ENCODE results near the gene MCTP2. TPM values are rescaled to one million over a fixed set of nuclear protein-coding genes. Genes with fewer than 3 reads are reported as not detected.

The MCTP2 gene
- polyA plus RNA-seq, 3 donors, result 2.6 to 4.7 (median 3.8) TPM

DNA sequence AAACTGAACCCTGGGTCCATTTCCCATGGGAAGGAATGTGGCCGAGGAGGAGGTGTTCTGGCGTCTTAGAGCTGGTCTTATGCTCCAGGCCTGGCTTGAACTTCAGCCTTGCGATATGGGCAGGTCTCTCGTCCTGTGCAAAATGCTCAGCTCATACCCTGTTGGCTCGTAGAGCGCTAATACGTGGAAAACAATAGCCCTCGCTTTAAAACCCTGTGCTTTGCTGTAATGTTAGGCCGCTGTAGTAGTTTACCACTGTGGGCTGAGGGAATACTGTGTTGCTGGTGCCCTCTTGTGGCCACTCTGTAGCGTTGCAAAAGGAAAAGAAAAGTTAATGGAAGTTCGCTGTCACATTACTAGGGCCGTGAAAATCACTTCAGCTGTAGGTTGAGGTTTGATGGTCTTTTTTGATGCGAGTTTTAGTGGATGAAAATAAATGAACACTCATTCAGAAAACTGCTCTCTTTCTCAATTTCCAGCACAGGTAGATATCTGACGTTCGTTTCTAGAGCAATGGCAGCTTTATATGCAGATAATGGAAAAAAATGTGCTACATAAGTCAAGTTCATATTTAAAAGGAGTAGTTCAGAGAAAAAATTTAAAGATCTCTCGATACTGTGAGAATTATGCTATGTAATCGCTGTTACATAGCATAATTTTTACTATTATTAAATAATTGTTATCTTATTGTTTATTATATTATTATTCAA lies 92.9 kb downstream of the MCTP2 start:
- 24 to 28% (median 25%) methylated on average over 17 of the region's 17 CpGs for WGBS, 3 donors
- no peak overlapping the region for H3K27ac ChIP-seq (ENCODE audit: low read depth, low read length)

DNA sequence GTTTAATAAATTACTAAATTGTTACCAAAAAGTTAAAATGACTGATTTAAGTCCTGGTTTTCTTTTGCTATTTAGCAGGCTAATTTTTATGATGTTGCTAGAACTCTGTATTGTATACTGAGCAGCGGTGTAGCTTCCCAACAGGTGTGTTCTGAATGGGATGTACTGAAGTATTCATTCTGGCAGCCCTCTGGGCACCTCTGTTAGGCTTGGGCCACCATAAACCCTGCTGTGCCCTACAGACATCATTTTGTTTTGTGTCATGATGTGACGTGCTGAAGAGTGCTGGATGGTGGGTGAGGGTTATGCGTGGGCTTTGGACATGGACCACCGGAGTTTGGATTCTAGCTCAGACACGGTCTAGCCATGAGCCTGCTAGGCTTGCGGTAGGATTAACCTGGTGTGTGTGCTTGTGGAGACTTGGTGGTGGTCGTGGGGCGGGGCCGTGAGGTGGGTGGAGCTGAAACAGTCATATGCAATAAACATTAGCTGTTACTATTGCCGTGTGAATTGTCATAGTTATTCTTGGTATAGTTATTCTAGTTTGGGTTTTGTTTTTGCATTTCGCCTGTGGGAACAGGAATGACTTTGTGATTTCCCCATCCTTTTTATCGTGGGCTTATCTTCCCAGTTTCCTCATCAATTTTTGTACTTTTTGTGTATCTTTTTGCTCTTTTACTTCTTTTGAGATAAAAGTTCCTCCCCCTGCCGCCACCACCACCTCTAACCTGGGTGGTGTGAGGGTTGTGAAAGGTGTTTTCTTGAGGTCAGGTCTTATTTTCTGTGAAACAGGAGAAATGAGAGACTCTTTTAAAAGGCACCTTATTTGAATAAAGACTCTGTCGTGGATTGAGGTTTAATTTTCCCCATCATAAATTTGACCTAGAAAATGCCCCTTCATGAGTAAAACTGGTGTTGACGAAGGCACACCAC lies 93.7 kb downstream of the MCTP2 start:
- WGBS, 3 donors, result 74 to 89% (median 79%) methylated on average over 15 of the region's 15 CpGs
- no peak overlapping the region for H3K27ac ChIP-seq (ENCODE audit: low read depth, low read length)

DNA sequence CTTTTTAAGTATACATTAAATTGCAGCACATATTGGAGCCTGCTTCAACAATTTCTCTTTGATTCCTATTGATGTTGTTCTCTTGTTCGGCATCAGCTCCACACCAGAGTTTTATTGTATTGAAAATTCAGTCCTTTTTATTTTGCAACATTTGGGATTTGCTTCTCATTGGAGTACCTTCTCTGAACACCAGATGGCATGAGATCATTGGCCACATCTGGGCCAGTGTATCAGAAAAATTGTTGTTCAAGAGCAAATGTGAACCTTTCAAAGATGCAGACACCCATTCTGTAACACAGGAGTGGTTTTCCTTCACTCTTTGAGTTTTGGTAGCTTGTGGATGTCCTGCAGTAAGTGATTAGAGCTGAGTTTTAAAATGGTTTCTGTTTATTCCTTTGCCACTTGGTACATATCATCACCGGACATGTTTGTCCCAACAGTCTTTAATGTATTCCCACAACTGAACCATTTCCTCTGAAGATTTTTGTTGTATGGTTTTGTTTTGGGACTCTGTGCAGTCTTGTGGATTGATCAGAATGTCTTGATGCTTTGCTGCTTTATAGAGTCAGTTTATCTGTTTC lies 96.1 kb downstream of the MCTP2 start:
- WGBS, 3 donors, result 70 to 83% (median 82%) methylated on average over 2 of the region's 2 CpGs
- H3K27ac ChIP-seq (ENCODE audit: low read depth, low read length), result no peak overlapping the region

DNA sequence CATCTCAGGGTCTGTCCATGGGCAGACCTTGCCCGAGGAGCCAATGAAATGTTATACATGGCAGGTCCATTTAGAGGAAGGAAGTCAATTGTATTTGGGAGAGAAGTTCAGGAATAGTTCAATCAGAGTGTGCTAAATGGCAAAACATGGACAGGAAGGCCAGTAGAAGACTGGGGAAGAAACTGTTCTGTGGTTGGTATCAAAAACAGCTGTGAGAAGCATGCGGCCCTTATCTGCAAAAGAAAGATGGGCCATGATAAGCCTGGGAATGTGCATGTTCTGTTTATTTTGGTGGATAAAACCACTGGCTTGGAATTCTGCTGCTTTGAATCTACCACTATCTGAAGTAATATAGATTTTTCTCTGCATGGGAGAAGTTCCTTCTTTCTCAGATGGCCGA lies 100.4 kb downstream of the MCTP2 start:
- no peak overlapping the region for H3K27ac ChIP-seq (ENCODE audit: low read depth, low read length)
- WGBS, 3 donors, result 61 to 72% (median 69%) methylated on average over 3 of the region's 3 CpGs

DNA sequence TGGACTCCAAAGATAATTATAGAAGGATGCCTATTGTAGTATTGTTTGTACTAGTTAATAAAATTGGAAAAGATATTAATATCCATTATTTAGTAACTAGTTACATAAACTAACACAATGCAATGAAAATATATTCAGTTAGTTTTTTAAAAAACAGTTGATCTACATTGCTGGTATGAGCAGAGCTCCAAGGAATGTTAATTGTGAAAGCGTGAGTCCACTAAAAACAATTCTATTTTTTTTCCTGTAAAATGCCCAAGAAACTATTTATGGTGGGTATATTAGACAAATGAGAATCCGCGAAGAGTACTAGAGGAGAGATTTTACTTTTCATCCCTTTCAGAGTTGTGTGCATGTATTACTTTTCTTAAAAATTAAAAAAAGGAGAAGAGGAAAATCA lies 104.3 kb downstream of the MCTP2 start:
- no peak overlapping the region for H3K27ac ChIP-seq (ENCODE audit: low read depth, low read length)
- 89 to 91% (median 89%) methylated on average over 3 of the region's 3 CpGs for WGBS, 3 donors

DNA sequence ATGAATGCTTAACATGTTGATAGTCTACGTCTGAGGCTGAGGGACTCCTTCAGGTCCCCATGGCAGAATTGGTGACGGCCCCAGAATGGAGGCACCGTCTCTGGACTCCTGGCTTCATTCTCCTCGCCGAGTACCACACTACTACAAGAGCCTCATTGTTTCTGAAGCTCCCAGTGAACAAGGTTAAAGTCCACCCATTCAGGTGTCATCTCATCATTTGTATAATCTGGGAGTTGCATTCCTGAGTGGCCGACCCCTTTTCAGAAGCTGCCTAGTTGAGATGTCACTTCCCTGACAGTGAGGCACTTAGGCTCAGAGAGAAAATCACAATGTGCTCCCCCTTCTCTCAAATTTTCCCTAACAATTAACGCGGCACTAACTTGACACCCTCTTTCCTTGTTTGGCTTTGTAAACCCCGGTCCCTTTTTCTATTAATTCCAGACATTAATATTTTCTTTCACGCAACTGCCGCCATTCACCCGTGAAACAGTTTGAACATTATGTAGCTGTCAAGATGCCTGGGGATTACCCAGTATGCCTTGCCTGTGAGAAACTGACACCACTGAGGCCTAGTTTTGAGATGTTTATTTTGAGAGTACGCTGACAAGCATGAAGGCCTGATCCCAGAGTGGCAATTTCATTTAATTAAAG lies 105.6 kb downstream of the MCTP2 start:
- H3K27ac ChIP-seq (ENCODE audit: low read depth, low read length), result no peak overlapping the region
- 87 to 97% (median 94%) methylated on average over 13 of the region's 13 CpGs for WGBS, 3 donors

DNA sequence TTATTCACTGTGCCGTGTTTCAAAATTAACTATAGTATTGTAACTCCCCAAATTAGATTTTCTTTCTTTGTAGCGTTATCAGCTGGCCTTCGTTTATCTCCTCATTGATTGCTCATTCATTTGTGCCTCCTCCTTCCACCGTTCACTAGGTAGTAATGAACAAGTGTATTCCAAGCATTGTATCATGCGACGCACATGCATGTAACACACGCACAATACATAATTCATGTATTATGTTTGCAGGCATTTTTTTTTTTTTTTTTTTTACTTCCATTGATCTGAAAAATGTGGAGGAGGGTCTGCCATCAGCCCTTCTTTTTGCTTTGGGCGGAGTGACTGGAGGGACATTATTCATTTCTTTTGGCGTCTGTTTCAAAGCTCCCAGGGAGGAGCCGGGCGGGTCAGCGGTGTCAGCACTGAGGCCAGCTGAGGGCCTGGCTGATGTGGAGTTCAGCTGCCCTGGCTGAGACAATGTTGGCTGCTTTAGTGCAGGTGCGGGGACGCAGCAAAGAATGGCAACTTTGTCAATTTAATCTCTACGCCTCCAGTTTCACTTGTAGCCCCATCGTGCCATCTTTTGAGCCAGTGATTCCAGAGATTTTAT lies 107.0 kb downstream of the MCTP2 start:
- 86 to 87% (median 87%) methylated on average over 16 of the region's 16 CpGs for WGBS, 3 donors
- no peak overlapping the region for H3K27ac ChIP-seq (ENCODE audit: low read depth, low read length)

DNA sequence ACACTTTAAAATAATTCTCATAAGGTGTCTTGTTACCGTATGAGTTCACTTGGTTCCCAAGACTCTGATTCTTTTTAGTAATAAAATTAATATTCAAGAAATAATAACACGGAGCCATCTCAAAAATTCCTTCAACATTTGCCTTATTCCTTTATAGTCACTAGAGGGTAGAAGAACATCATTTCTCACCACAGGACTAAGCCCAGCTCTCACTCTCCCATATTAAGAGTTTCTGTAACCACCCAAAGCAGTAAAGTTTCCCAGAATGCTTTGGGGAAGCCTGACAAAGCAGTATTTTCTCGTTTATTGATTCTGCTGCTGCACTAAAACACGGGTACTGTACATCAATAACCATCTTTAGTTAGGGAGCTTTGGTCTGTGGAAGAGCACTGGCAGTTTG lies 114.9 kb downstream of the MCTP2 start:
- WGBS, 3 donors, result 45 to 75% (median 62%) methylated on average over 4 of the region's 4 CpGs
- no peak overlapping the region for H3K27ac ChIP-seq (ENCODE audit: low read depth, low read length)

DNA sequence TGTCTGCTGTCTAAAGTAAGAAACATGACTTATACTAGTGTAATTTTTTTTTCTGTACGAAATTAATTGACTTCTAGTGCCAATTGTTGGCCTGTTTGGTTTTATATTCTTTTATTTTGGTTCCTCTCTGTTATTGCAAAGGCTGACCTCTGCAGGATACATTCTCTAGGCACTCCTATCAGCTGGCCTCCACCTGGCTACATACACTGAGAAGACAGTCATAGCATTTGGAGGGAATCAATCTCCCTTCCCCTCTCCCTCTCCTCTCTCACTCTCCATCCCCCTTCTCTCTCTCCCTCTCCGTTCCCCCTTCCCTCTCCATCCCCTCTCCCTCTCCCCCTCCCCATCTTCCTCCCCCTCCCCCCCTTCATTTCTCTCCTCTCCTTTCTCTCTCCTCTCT lies 116.7 kb downstream of the MCTP2 start:
- H3K27ac ChIP-seq (ENCODE audit: low read depth, low read length), result no peak overlapping the region
- 58 to 85% (median 62%) methylated on average over 2 of the region's 2 CpGs for WGBS, 3 donors

DNA sequence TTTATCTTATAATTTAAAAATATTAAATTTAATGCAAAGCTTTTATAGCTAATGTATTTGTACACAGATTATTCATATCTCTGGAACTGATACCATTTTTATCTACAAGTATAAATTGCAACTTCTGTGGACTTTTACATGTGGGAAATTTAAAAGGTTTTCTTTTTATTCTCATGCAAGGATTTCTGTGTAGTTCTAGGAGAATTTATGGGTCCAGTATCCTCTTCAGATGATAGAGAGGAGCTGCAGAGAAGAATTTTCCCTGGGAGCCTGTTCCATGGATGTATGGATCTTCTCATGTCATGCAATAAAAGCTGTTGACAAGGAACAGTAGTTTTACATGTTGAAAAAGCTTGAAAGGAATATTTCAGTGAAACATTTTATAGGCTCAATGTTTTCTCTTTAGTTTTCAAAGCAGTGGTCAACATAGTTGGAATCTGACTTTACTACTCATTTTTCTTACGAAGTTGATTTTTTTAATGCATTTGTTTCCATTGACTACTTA lies 119.7 kb downstream of the MCTP2 start:
- 92 to 96% (median 93%) methylated on average over 1 of the region's 1 CpG for WGBS, 3 donors
- H3K27ac ChIP-seq (ENCODE audit: low read depth, low read length), result no peak overlapping the region

DNA sequence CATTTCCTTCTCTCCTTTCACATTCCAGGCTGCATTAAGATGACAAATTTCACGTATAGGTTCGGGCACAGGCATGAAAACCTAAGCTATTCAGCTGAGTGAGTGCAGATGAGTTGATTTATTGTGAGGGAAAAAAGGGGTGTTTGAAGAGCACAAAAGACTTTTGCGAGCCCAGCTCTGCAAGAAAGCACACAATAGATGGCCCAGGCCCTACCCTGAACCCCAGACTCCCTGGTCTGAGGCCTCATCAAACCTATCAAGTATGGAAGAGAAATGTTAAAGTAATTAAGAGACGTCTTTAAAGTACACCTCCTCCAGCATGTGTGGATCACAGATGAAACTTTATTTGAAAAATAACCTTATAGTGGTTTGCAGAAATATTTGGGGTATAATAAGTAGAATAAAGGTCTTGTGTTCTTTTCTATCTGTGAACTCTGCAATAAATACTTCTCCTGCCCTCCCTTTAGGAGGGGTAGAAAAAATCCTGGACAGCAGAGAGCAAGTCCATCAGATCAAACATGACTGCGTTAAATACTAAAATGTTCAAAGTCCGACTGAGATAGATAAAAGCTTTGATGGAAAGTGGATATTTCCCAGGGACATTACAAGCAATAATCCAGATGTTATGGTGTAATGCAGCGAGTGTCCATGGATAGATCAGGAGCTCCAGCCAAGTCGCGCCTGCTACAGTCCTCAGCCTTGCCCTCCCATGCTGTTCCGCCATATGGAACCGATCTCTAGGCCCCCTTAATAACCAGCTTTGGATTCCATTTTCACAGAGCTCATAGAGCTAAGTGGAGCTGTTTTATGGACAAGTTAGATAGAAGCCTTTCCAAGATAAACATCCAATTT lies 121.5 kb downstream of the MCTP2 start:
- 68 to 81% (median 71%) methylated on average over 11 of the region's 11 CpGs for WGBS, 3 donors
- H3K27ac ChIP-seq (ENCODE audit: low read depth, low read length), result no peak overlapping the region

DNA sequence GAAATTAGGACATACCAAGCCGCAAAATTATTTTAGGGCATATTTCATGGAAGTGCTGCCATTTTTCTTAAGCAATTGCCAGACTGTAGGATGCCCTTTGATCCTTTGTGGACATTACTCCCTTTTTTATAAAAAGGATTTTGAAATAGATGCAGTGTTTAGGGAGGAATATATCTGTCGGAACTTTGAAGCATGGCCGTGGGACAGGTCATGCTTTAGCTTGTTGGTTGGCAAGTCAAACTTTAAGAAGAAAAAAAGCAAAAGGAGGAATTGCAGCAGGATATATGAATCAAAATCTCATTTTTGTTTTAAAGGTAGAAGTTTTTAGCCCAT lies 122.1 kb downstream of the MCTP2 start:
- H3K27ac ChIP-seq (ENCODE audit: low read depth, low read length), result no peak overlapping the region
- WGBS, 3 donors, result 59 to 88% (median 62%) methylated on average over 3 of the region's 3 CpGs

DNA sequence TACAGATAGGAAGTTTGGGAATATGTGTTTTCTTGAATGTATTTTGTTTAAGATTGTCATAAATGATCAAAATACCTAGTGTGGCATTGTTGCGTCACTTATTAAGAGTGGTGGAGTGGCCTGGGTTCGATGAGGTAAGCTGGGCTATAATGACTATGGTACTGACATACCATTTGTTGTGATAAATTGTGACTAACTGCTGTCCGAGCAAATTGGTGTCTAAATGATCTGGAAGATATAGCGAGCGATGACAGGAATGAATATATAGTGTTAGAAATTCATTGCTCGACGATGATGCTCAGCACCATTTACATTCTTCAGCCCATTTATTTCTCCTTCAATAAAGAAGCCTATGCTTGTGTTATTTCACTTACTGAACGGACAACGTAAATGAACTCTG lies 123.3 kb downstream of the MCTP2 start:
- WGBS, 3 donors, result 94 to 95% (median 94%) methylated on average over 9 of the region's 9 CpGs
- H3K27ac ChIP-seq (ENCODE audit: low read depth, low read length), result no peak overlapping the region

DNA sequence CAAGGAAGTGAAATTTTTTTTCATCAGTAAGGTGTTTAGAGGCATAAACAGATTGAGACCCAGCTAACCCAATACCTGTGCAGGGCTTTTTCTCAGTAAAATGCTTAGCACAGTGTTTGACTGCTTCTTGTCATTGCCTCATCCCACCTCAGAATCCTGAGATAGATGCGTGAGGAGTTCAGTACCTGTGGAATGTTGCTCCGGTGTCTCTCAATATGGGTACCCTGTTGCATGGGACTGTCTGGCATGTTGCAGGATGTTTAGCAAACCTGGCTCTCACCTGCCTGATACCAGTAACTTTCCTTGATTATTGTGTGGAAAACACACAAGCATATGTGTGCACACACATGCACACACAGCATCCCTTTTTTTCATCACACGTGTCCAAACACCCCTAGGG lies 128.4 kb downstream of the MCTP2 start:
- WGBS, 3 donors, result 84 to 92% (median 92%) methylated on average over 3 of the region's 3 CpGs
- no peak overlapping the region for H3K27ac ChIP-seq (ENCODE audit: low read depth, low read length)

DNA sequence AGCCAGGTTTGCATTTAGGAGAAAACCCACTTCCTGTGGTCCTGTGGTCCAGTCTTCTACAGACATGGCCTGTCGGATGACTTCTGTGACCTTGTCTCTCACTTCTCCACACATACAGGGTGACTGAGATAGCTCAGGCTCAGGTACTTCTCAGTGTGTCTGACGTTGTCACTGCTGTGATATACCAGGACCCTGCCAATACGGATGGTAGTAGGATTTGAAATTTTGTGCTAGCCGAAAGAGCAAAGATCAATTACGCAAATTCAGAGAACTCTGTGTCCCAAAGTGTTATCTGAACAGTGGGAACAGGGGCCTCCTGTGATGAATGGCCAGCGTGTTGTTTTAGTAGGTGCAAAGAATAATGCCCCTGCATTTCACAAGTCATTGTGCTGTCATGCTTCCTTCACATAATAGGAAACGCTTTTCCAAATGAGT lies 128.9 kb downstream of the MCTP2 start:
- WGBS, 3 donors, result 76 to 87% (median 81%) methylated on average over 7 of the region's 7 CpGs
- no peak overlapping the region for H3K27ac ChIP-seq (ENCODE audit: low read depth, low read length)

DNA sequence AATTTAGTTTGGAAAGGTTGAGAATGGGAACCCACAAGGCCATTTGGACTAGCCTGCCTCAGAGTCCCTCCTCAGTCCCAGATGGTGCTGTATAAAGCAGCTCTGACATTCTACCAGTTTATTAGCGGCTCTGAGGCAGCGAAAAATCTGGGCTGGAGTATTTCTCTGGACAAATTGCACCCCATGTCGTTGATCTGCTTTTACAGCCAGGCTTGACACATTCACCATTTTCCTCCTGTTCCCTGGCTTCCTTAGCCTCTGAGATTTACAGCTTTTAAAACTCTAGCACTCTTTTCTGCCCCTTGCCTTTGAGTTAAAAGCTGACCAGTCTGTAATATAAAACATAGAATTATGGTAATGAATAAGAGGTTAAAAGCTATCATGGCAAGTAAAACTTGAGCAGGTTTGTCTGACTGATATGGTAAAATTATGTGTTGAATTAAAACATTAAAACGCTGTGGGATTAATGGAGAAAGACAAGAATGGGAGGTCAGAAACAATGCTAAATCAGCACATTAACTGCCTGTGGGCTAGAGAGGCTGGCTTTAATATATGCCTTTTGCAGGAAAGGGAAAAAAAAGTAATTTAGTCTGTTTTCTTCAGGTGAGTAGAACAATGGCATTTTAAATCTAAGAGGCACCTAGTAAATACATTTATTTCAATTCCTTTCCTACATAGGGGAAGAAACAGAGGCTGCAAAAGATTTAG lies 131.2 kb downstream of the MCTP2 start:
- no peak overlapping the region for H3K27ac ChIP-seq (ENCODE audit: low read depth, low read length)
- WGBS, 3 donors, result 75 to 83% (median 79%) methylated on average over 4 of the region's 4 CpGs

DNA sequence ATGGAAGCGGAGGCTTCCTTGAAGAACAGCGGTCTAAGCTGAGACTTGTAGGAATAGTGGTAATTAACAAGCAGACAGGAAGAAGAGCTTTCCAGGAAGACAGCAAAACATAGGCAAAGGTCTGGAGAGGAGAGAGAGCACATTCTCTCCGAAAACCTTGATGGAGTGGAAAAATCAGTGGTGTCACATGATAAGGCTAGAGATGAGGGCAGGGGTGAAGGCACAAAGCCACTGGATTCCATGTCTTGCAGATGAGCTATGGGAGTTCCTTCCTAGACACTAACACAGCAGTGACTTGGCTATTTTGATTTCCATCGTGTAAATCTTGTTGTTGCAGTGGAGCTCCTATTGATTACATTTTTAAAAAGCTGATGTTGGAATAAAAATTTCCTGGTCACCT lies 132.0 kb downstream of the MCTP2 start:
- no peak overlapping the region for H3K27ac ChIP-seq (ENCODE audit: low read depth, low read length)
- WGBS, 3 donors, result 76 to 90% (median 79%) methylated on average over 4 of the region's 4 CpGs
